Hematopoietic multipotent progenitor cell (in vitro differentiated cells): Measurements from ENCODE around the gene TMC8. TPM values are rescaled to one million over a fixed set of nuclear protein-coding genes. Genes with fewer than 3 reads are reported as not detected.

Source experiments
- DNase-seq, 3 donors: peaks; one replicate each; pipeline ENCODE4 v3.0.0-alpha.2; 2011 to 2015; ENCODE audit warnings: low read depth in 2 of 3, low spot score in 2 of 3
- total RNA-seq: library from RNA; depleted of rRNA; stranded (reverse); fragments of >200 nt; gene quantifications from one replicate; pipeline ENCODE4 v1.2.3, GENCODE V29; 2012

Gene TMC8
- total RNA-seq, 1 donor = 75.1 TPM

GRCh38 chr17:78174346-78174869 lies 43.8 kb downstream of the TMC8 start:
- no peak for DNase-seq

- DNase-seq = no peak
Observed at GRCh38 chr17:78174870-78175642, 44.5 kb downstream of the TMC8 start.

GRCh38 chr17:78175643-78175981 lies 45.0 kb downstream of the TMC8 start:
- no peak for DNase-seq

- DNase-seq = peak; percentile 65 to 77 (median 70)
Observed at GRCh38 chr17:78176548-78177025, 46.0 kb downstream of the TMC8 start.

GRCh38 chr17:78179372-78179771 lies 48.8 kb downstream of the TMC8 start:
- no peak for DNase-seq

GRCh38 chr17:78180083-78180482 lies 49.5 kb downstream of the TMC8 start:
- DNase-seq = no peak

GRCh38 chr17:78180508-78180907 lies 49.9 kb downstream of the TMC8 start:
- DNase-seq = no peak

GRCh38 chr17:78182504-78182903 lies 51.9 kb downstream of the TMC8 start:
- no peak for DNase-seq

- no peak for DNase-seq
Observed at GRCh38 chr17:78183916-78184315, 53.3 kb downstream of the TMC8 start.

GRCh38 chr17:78184351-78184750 lies 53.8 kb downstream of the TMC8 start:
- DNase-seq = no peak

GRCh38 chr17:78184868-78185267 lies 54.3 kb downstream of the TMC8 start:
- DNase-seq = no peak

- DNase-seq = peak in 1 of 3 donors; percentile 44
Observed at GRCh38 chr17:78185981-78186691, 55.6 kb downstream of the TMC8 start.

GRCh38 chr17:78186692-78187595 lies 56.4 kb downstream of the TMC8 start, which contains the start of the genes AFMID and TK1:
TSS of gene AFMID (plus strand) at chr17:78187362. CDS start at chr17:78187371, 9 bp downstream.
TSS of gene TK1 (minus strand) at chr17:78187052. CDS start at chr17:78186994, 58 bp downstream.
- DNase-seq = peak; percentile 48 to 96 (median 93)

Other genes with a start within 250 kb of the TMC8 start
- gene TNRC6C, start 172.1 kb upstream of the TMC8 start, total RNA-seq = 11.6 TPM
- 111 TPM for gene TMC6, start 2.0 kb upstream of the TMC8 start, total RNA-seq
- 1.1 TPM for gene C17orf99, start 15.6 kb downstream of the TMC8 start, total RNA-seq
- 164 TPM for gene SYNGR2, start 37.8 kb downstream of the TMC8 start, total RNA-seq
- gene TK1, start 56.3 kb downstream of the TMC8 start, total RNA-seq = 38.5 TPM
- gene AFMID, start 56.6 kb downstream of the TMC8 start, total RNA-seq = 33.7 TPM
- gene BIRC5, start 83.5 kb downstream of the TMC8 start, total RNA-seq = 5.9 TPM
- under 0.01 TPM for gene TMEM235, start 100.9 kb downstream of the TMC8 start, total RNA-seq
- 118 TPM for gene SOCS3, start 229.3 kb downstream of the TMC8 start, total RNA-seq
- gene PGS1, start 247.9 kb downstream of the TMC8 start, total RNA-seq = 101 TPM